ENCODE data around the gene PRKG1. TPM values are rescaled to one million over a fixed set of nuclear protein-coding genes. Genes with fewer than 3 reads are reported as not detected.

Gene PRKG1
- total RNA-seq, 1 experiment from 2014 or later: 10.4 TPM

DNA sequence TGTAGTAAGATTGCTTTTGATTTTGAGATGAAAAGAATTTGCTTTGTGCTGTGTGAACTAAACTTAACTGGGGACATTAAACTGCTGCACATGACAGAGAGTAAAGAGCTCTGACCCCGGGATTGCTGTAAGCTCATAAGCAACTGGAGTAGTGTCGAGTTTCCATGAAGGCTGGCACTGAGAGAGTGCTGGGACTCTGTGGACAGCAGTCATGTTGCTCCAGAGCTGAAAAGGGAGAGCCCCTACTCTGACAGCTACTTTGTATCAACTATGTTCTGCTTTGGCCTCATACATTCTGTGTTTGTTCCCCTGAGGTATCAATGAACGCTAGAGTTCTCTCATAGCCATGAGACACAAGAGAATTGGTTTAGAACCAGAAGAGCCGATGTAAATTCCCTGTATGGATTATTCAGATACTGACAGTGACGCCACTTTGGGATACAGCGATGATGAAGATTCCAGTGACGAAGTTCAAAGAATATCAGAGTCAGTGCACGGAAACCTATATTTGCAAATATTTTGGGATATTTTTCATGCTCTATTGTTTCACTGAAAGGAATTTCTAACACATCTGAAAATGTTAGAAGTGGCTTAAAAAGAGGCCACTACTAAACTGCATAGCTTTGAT, 1053.9 kb downstream of the PRKG1 start:
- no peak overlapping the region for H2BK5ac ChIP-seq (ENCODE audit: insufficient read length, low read length)
- H3T11ph ChIP-seq (ENCODE audit: low read length): no peak overlapping the region
- H4K20me1 ChIP-seq (ENCODE audit: control insufficient read depth, insufficient read depth, insufficient read length): no peaks in the 10 kb centered on the region
- no peaks in the 10 kb centered on the region for H3K27me3 ChIP-seq (ENCODE audit: insufficient read depth, low read length)
- no peaks in the 10 kb centered on the region for H3K79me2 ChIP-seq (ENCODE audit: insufficient read depth, low read length)
- DNase-seq: peak; percentile 32
- Mint-ChIP-seq H3K4me1 (peaks cover 5 to 8% of the 10 kb centered on the region in 2 experiments), H3K4me3 (no peak overlapping the region), H3K27ac (peak overlapping the region; percentile 54 to 74 (median 63); a peak in 3 of 7 replicates), H3K27me3 (ENCODE audit: low read depth) (no peaks in the 10 kb centered on the region; the same call in 1 of the 2 replicates), H3K9me3 (no peaks in the 10 kb centered on the region), H3K36me3 (ENCODE audit: insufficient read depth in 1 of 3, low read depth in 3 of 3) (no peaks in the 10 kb centered on the region)
- no peaks in the 10 kb centered on the region for H3K79me1 ChIP-seq (ENCODE audit: insufficient read depth, low read depth, low read length, poor library complexity, severe bottlenecking)
- H3K56ac ChIP-seq (ENCODE audit: insufficient read length, low read depth, low read length): no peak overlapping the region
- no peak overlapping the region for H3K18ac ChIP-seq (ENCODE audit: insufficient read length, low read depth, low read length)
- no peak overlapping the region for H3K4me2 ChIP-seq (ENCODE audit: insufficient read depth, insufficient read length, low read length)
- no peak overlapping the region for H2BK12ac ChIP-seq (ENCODE audit: insufficient read length, low read depth, low read length)
- no peaks in the 10 kb centered on the region for H3K9me3 ChIP-seq (ENCODE audit: control insufficient read depth, low read depth, low read length)
- no peak overlapping the region for H3K4ac ChIP-seq (ENCODE audit: low read depth, low read length)
- TF ChIP-seq, protein P1, sequence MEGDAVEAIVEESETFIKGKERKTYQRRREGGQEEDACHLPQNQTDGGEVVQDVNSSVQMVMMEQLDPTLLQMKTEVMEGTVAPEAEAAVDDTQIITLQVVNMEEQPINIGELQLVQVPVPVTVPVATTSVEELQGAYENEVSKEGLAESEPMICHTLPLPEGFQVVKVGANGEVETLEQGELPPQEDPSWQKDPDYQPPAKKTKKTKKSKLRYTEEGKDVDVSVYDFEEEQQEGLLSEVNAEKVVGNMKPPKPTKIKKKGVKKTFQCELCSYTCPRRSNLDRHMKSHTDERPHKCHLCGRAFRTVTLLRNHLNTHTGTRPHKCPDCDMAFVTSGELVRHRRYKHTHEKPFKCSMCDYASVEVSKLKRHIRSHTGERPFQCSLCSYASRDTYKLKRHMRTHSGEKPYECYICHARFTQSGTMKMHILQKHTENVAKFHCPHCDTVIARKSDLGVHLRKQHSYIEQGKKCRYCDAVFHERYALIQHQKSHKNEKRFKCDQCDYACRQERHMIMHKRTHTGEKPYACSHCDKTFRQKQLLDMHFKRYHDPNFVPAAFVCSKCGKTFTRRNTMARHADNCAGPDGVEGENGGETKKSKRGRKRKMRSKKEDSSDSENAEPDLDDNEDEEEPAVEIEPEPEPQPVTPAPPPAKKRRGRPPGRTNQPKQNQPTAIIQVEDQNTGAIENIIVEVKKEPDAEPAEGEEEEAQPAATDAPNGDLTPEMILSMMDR (conservative IDR thresholded peaks at IDR 0.05): no peak
- H4K5ac ChIP-seq (ENCODE audit: insufficient read length, low read depth, low read length): no peak overlapping the region
- H3K23ac ChIP-seq (ENCODE audit: insufficient read length, low read depth, low read length): no peak overlapping the region
- H2AFZ ChIP-seq (ENCODE audit: low read length): no peak overlapping the region
- H4K91ac ChIP-seq (ENCODE audit: insufficient read length, low read depth, low read length): no peak overlapping the region
- H3K23me2 ChIP-seq (ENCODE audit: insufficient read length, low read depth, low read length, poor library complexity, severe bottlenecking): no peaks in the 10 kb centered on the region
- H3K9ac ChIP-seq (ENCODE audit: extremely low read depth, insufficient read length, low read length): no peak overlapping the region
- H4K8ac ChIP-seq (replicated peaks; ENCODE audit: insufficient read length, low read depth, low read length): no peak overlapping the region
- H3K14ac ChIP-seq (ENCODE audit: insufficient read depth, low read length): no peak overlapping the region
- no peak overlapping the region for H2BK15ac ChIP-seq (ENCODE audit: low read depth, low read length)
- no peaks in the 10 kb centered on the region; the same call in 1 of the 2 replicates for H3K4me1 ChIP-seq (ENCODE audit: insufficient read depth, low read length)
- no peak overlapping the region for H2BK120ac ChIP-seq (ENCODE audit: low read depth, low read length, poor library complexity, severe bottlenecking)
- WGBS (ENCODE audit: extremely low coverage, insufficient read length, low lambda C conversion rate): no CpG with 5 or more reads among the region's 8 CpGs
- H3K27ac ChIP-seq (ENCODE audit: insufficient read length, low read depth, low read length): no peak overlapping the region
- no peak overlapping the region for H2BK20ac ChIP-seq (ENCODE audit: low read depth, low read length, poor library complexity, severe bottlenecking)
- H2AK5ac ChIP-seq (ENCODE audit: insufficient read length, low read length): no peak overlapping the region

All from H9 (cell line).